Activated T-cell treated with anti-CD3 and anti-CD28 coated beads, Interleukin-2, amount 50 U/mL, for 4 hours (primary cell): ENCODE results near the gene ARID1B. TPM values are rescaled to one million over a fixed set of nuclear protein-coding genes. Genes with fewer than 3 reads are reported as not detected.

ENCODE experiments used
- ATAC-seq, 2 donors: fragments of 200-7000 bp; cut with Tn5 transposase; one replicate each; pipeline ENCODE4 v1.10.0; 2021
- DNase-seq: peaks from one replicate; pipeline ENCODE4 v3.0.0-alpha.2; 2020
- H3K27me3 Mint-ChIP-seq: one replicate; pipeline ENCODE4 v1.8.0; 2021; ENCODE audit warnings: low read depth, mixed read lengths
- H3K36me3 Mint-ChIP-seq: one replicate; pipeline ENCODE4 v1.8.0; 2022; ENCODE audit warnings: mixed read lengths; ENCODE audit not compliant: insufficient read depth
- H3K4me1 Mint-ChIP-seq: one replicate; pipeline ENCODE4 v1.8.0; 2021; ENCODE audit warnings: low read depth, mixed read lengths
- H3K4me3 Mint-ChIP-seq: one replicate; pipeline ENCODE4 v1.8.0; 2021; ENCODE audit warnings: mild to moderate bottlenecking, moderate library complexity, mixed read lengths
- H3K9me3 Mint-ChIP-seq: one replicate; pipeline ENCODE4 v1.8.0; 2021; ENCODE audit warnings: mixed read lengths
- total RNA-seq, 3 donors: library from RNA; stranded (reverse); gene quantifications; one replicate each; pipeline ENCODE4 v1.2.1, GENCODE V29; 2021

Gene ARID1B
- total RNA-seq, 3 donors from 2014 or later, result 45.6 to 46.6 (median 46.0) TPM

DNA sequence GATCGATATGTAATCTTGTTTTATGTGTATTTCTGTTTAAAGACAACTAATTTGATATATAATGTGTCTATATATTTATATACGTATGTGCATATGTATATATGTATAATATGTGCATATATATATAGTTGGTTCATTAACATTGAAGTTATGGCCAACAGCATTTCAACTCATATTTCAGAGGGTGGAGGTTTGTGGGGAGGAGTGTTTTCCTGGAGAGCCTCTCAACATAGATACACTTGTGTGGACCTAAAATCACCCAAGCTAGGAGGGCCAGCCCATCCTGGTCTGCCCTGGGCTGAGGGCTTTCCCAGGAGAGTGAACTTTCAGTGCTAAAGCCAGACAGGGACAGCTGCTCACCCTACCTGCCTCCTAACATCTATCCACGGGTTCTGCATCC lies 477.4 kb downstream of the ARID1B start:
- DNase-seq (no peak), ATAC-seq (no peak)
- Mint-ChIP-seq H3K27me3 (peaks cover 16% of the 10 kb centered on the region), H3K36me3 (no peaks in the 10 kb centered on the region), H3K4me3 (no peak overlapping the region), H3K9me3 (no peaks in the 10 kb centered on the region), H3K4me1 (peaks cover 4% of the 10 kb centered on the region)

DNA sequence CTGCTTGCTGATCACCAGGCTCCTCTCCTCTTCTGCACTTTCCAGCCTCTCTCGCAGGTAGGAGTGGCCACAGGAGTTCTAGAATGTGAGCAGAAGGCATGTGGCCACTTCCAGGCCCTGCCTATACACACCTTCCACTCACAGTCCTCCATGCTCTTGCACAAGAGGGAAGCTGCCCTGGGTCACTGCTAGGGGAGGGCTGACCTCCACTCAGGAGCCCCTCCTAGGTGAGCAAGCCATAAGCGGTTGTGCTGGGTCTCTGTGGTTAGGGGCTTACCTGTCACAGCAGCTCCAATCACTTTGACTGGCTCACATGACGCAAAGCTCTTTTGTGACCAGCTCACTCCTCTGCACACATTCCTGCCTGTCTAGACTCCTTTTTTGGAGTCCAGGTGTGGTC lies 477.9 kb downstream of the ARID1B start:
- DNase-seq, result no peak
- Mint-ChIP-seq H3K4me1 (peaks cover 7% of the 10 kb centered on the region), H3K27me3 (peaks cover 16% of the 10 kb centered on the region), H3K36me3 (no peaks in the 10 kb centered on the region), H3K9me3 (no peaks in the 10 kb centered on the region), H3K4me3 (no peak overlapping the region)
- ATAC-seq, result no peak

DNA sequence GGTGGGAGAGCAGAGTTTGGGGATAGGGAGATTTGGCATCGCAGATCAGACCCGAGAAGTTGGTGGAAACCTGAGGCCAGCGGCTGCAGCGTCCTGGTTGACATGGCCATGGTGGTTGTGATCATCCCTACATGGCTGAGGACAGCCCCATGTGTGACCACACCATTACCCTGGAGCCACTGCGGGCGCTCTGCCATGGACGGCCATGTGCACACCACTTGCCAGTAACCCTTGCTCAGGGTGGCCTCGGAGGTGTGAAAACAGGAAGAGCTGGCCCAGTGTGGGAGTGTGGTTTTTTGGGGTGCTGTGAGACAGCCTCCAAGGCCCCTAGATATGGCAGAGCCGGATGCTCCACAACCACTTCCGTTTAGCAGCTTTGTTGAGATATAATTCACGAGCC lies 481.7 kb downstream of the ARID1B start:
- no peak for DNase-seq
- peak in 1 of 2 donors; percentile 14 for ATAC-seq
- H3K27me3 Mint-ChIP-seq, result peaks cover 11% of the 10 kb centered on the region
- H3K4me3 Mint-ChIP-seq, result no peak overlapping the region
- H3K9me3 Mint-ChIP-seq, result no peaks in the 10 kb centered on the region
- no peaks in the 10 kb centered on the region for H3K36me3 Mint-ChIP-seq
- H3K4me1 Mint-ChIP-seq, result peaks cover 7% of the 10 kb centered on the region

DNA sequence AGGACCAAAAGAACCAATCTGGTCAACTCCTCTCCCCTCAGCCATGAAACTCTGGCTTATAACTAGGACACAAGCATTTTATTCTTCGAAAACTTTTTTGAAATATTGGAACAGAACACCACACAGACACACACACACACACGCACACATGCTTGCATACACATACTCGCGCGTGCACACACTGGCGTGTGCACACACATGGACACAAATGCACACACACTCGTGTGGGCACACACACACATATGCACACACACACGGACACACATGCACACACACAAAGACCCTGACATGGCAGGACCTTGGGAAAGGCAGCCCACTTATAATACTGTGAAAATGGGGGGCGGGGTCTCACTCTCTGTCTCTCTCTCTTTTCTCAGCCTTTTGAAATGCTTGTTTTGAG lies 482.3 kb downstream of the ARID1B start:
- H3K9me3 Mint-ChIP-seq, result no peaks in the 10 kb centered on the region
- H3K36me3 Mint-ChIP-seq, result no peaks in the 10 kb centered on the region
- peaks cover 8% of the 10 kb centered on the region for H3K27me3 Mint-ChIP-seq
- H3K4me1 Mint-ChIP-seq, result peaks cover 7% of the 10 kb centered on the region
- ATAC-seq, result no peak
- DNase-seq, result no peak
- H3K4me3 Mint-ChIP-seq, result no peak overlapping the region
